Dendritic cell treated with granulocyte-macrophage colony-stimulating factor and Interleukin-4, amounts not matched to agents 40 ng/mL and 50 ng/mL, for 4 days (primary cell): ENCODE results near the gene RIT2.

ENCODE experiments used
- H3K27ac Mint-ChIP-seq: one replicate; pipeline ENCODE4 v1.8.0; 2022; ENCODE audit warnings: mild to moderate bottlenecking, mixed read lengths
- H3K27me3 Mint-ChIP-seq: one replicate; pipeline ENCODE4 v1.8.0; 2022; ENCODE audit warnings: mild to moderate bottlenecking, mixed read lengths
- H3K36me3 Mint-ChIP-seq: one replicate; pipeline ENCODE4 v1.8.0; 2022; ENCODE audit warnings: low read depth, mixed read lengths
- H3K4me1 Mint-ChIP-seq: one replicate; pipeline ENCODE4 v1.8.0; 2022; ENCODE audit warnings: low read depth, mixed read lengths
- H3K4me3 Mint-ChIP-seq: one replicate; pipeline ENCODE4 v1.8.0; 2022; ENCODE audit warnings: mild to moderate bottlenecking, moderate library complexity, mixed read lengths
- H3K9me3 Mint-ChIP-seq: one replicate; pipeline ENCODE4 v1.8.0; 2022; ENCODE audit warnings: mixed read lengths
- intact Hi-C: fragments of 100-400 bp; cut with micrococcal nuclease; formaldehyde crosslinking; loops from one replicate; pipeline ENCODE4 v1.15.0; 2022

Gene RIT2

DNA sequence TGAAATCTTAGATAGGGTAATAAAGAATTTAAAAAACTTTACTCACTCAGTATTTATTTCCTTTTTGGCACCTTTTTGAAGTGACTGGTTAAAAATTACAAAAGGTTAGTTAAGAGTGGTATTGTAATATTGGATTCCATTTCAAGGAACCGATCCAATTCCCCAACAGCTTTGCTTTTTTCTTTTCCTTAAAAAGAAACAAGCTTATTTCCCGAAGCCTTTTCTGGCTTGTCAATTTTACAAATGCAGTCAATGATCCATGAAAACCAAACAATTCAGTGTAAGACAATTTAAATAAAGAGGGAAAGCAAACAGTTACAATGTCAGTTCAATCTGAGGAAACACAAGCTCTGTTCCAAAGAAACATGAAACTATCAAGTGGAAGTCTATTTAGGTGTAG lies 200.2 kb downstream of the RIT2 start:
- no peaks in the 10 kb centered on the region for H3K36me3 Mint-ChIP-seq
- H3K9me3 Mint-ChIP-seq = no peaks in the 10 kb centered on the region
- H3K4me3 Mint-ChIP-seq = no peak overlapping the region
- intact Hi-C loops = no loop called here
- H3K27ac Mint-ChIP-seq = no peak overlapping the region
- H3K4me1 Mint-ChIP-seq = no peaks in the 10 kb centered on the region
- H3K27me3 Mint-ChIP-seq = no peaks in the 10 kb centered on the region

DNA sequence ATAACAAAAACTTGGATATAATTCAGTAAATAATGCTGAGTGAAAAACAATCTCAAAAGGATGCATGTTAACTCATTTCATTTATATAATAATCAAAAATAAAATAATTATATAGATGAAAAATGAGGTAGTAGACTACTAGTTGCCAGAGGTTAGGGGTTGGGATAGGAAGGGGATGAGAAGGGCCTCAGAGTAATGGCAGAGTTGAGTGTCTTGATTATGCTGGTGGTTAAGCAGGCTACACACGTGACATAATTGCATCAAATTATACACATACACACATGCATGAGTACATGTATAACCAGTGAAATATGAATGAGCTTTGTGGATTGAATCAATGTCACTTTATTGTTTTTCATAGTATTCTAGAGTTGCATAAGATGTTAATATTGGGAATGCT lies 201.0 kb downstream of the RIT2 start:
- H3K27me3 Mint-ChIP-seq = no peaks in the 10 kb centered on the region
- H3K9me3 Mint-ChIP-seq = no peaks in the 10 kb centered on the region
- H3K4me1 Mint-ChIP-seq = no peaks in the 10 kb centered on the region
- H3K27ac Mint-ChIP-seq = no peak overlapping the region
- intact Hi-C loops = no loop called here
- H3K4me3 Mint-ChIP-seq = no peak overlapping the region
- H3K36me3 Mint-ChIP-seq = no peaks in the 10 kb centered on the region

DNA sequence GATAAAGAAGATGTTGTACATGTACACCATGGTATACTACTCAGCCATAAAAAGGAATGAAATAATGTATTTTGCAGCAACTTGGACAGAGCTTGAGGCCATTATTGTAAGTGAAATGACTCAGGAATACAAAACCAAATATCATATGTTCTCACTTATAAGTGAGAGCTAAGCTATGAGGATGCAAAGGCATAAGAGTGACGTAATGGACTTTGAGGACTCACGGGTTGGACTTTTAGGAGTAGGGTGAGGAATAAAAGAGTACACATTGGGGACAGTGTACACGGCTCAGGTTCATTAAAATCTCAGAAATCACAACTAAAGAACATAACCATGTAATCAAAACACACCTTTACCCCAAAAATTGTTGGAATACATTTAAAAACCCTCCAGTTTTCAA lies 206.4 kb downstream of the RIT2 start:
- no peaks in the 10 kb centered on the region for H3K4me1 Mint-ChIP-seq
- no peaks in the 10 kb centered on the region for H3K27me3 Mint-ChIP-seq
- no peak overlapping the region for H3K4me3 Mint-ChIP-seq
- H3K9me3 Mint-ChIP-seq = no peaks in the 10 kb centered on the region
- H3K36me3 Mint-ChIP-seq = no peaks in the 10 kb centered on the region
- intact Hi-C loops = no loop called here
- no peak overlapping the region for H3K27ac Mint-ChIP-seq

DNA sequence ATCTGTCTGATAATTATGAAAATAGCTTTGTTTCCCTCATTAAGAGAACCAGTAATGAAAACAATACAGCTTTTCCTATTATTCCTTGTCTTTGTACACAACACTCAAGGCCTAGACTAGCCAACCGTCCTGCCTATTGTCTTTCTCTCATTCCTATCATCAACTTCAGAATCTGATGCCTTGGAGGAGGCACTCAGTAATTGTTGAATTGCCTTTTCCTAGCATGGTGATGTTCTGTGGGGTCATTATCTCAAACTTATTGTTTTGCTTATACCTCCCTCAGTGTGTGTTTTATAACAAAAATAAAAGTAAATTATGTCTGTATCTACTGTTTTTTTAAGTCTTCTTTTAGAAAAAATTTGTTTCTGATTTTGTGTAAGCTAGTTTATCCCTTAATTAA lies 208.7 kb downstream of the RIT2 start:
- H3K27me3 Mint-ChIP-seq = no peaks in the 10 kb centered on the region
- H3K4me3 Mint-ChIP-seq = no peak overlapping the region
- no peaks in the 10 kb centered on the region for H3K36me3 Mint-ChIP-seq
- H3K4me1 Mint-ChIP-seq = no peaks in the 10 kb centered on the region
- intact Hi-C loops = no loop called here
- no peak overlapping the region for H3K27ac Mint-ChIP-seq
- H3K9me3 Mint-ChIP-seq = no peaks in the 10 kb centered on the region

DNA sequence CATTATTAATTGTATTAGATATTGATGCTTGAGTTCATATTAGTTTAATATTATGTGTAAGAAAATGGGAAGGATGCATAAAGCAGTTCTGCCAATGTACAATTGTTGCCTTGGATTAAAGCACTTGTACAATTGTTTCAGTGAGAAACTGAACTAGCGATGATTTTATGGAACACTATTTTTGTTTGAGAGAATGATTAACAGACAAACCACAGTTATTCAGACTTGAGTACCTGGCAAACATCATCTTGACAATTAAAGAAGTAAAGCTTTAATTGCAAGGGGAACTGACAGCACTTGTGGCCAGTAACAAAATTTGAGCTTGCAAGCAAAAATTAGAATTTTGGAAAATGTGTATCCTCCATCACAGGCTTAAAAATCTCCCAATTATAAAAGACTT lies 214.3 kb downstream of the RIT2 start:
- Mint-ChIP-seq H3K27me3 (no peaks in the 10 kb centered on the region), H3K4me1 (no peaks in the 10 kb centered on the region), H3K9me3 (no peaks in the 10 kb centered on the region), H3K27ac (no peak overlapping the region), H3K36me3 (no peaks in the 10 kb centered on the region), H3K4me3 (no peak overlapping the region)
- intact Hi-C loops = no loop called here

DNA sequence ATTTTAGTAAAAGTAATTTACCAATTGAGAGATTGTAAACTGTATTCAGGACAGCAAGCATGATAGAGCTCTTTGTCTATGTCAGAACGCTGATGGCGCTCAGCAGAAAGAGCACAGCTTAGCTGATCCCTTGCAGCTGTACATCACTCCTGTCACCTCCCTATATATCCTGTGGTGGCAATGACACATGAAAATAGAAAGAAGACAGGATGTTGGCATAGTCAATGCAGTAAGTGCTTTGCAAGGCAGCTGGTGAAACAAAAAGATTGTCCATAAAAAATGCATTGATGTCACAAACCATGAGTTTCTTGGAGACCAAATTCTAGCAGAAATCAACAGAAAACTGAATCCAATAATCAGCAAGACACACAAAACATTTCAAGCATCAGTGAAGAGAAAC lies 221.5 kb downstream of the RIT2 start:
- Mint-ChIP-seq H3K27ac (no peak overlapping the region), H3K4me1 (no peaks in the 10 kb centered on the region), H3K4me3 (no peak overlapping the region), H3K27me3 (no peaks in the 10 kb centered on the region), H3K9me3 (no peaks in the 10 kb centered on the region), H3K36me3 (no peaks in the 10 kb centered on the region)
- intact Hi-C loops = no loop called here

DNA sequence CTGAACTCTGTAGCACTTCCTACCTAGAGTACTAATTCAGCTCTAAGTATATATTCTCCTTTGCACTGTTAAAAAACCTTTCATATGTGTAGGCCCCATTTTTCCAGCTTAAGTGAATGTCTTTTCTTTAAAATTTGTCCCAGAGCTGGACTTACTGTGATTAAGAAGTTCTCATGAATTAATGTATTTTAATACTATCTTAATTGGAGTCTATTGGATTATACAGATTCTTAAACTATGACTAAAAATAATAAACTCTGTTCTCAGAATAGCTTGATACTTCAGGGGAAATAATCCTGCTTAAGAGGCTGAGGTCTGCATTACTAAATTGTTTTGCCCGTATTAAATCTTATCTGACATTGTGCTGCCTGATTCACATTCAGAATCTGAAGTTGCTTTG lies 223.3 kb downstream of the RIT2 start:
- Mint-ChIP-seq H3K27ac (no peak overlapping the region), H3K4me3 (no peak overlapping the region), H3K4me1 (no peaks in the 10 kb centered on the region), H3K27me3 (no peaks in the 10 kb centered on the region), H3K36me3 (no peaks in the 10 kb centered on the region), H3K9me3 (no peaks in the 10 kb centered on the region)
- intact Hi-C loops = no loop called here

DNA sequence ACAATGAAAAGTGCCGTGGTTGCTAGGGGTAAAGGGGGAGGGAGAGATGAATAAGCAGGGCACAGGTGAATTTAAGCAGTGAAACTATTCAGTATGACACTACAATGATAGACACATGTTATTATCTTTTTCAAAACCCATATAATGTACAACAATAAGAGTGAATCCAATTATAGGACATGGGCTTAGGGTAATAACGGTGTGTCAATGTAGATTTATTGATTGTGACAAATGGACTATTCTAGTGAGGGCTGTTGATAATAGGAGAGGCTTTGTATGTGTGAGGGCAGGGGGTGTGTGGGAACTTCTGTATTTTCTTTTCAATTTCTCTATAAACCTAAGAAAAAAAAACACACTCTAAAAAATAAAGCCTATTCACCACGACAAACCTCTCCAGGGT lies 223.8 kb downstream of the RIT2 start:
- no peaks in the 10 kb centered on the region for H3K27me3 Mint-ChIP-seq
- intact Hi-C loops = no loop called here
- H3K9me3 Mint-ChIP-seq = no peaks in the 10 kb centered on the region
- H3K27ac Mint-ChIP-seq = no peak overlapping the region
- no peaks in the 10 kb centered on the region for H3K36me3 Mint-ChIP-seq
- H3K4me1 Mint-ChIP-seq = no peaks in the 10 kb centered on the region
- no peak overlapping the region for H3K4me3 Mint-ChIP-seq

DNA sequence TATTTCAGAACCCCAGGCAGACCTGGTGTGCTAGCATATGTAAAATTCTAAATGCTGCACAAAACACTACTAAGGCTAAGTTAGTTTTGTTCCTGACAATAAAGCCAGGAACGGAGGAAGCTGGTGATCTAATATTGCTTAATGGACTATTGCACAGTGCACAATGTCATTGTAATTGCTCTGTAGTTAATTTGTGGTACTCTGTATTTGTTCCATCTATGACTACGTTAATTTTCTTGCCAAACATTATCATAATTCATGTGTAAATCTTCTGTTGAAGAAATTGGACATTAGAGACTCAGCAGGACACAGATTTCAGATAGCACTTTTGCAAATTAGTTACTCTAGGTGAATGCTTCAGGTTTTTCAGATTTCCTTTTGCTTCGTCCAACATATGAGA lies 232.3 kb downstream of the RIT2 start:
- Mint-ChIP-seq H3K36me3 (no peaks in the 10 kb centered on the region), H3K4me1 (no peaks in the 10 kb centered on the region), H3K27me3 (no peaks in the 10 kb centered on the region), H3K9me3 (no peaks in the 10 kb centered on the region), H3K4me3 (no peak overlapping the region), H3K27ac (no peak overlapping the region)
- intact Hi-C loops = no loop called here

DNA sequence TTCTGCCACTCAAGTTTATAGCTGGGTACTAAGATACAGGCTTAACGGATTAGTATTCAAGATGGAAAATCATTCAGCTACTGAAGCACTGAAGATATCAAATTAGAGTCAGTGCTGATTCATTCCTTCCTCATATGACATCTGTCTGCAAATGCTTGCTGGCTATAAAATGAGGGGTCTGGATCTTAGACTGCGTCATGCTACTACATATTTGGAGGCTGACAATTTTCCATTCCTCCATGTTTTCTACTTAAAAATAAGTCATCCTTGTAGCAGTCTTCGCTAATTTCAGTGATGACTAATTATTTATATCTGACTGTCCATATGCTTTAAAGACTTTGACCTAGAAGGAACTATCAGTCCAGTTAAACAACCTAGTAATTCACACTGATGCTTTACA lies 233.4 kb downstream of the RIT2 start:
- Mint-ChIP-seq H3K36me3 (no peaks in the 10 kb centered on the region), H3K9me3 (no peaks in the 10 kb centered on the region), H3K4me3 (no peak overlapping the region), H3K4me1 (no peaks in the 10 kb centered on the region), H3K27me3 (no peaks in the 10 kb centered on the region), H3K27ac (no peak overlapping the region)
- intact Hi-C loops = no loop called here

DNA sequence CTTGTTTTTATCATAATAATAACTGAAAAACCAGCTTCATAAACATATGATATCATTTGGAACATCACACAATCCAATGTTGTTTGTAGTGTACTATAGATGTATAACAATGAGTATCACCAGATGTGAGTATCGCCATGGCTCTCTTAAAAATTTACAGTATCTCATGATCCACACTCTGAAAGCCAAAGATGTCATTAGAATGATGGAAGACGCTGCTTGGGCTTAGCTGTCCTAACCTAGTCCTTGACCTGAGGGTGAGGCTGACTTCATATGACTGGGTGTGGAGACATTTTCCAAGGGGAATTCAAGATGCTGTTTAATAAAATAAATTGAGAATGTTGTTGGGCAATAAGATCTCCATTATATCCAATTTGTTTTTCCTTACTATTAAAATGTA lies 242.6 kb downstream of the RIT2 start:
- intact Hi-C loops = no loop called here
- Mint-ChIP-seq H3K4me3 (no peak overlapping the region), H3K36me3 (no peaks in the 10 kb centered on the region), H3K27me3 (no peaks in the 10 kb centered on the region), H3K4me1 (no peaks in the 10 kb centered on the region), H3K27ac (no peak overlapping the region), H3K9me3 (no peaks in the 10 kb centered on the region)

DNA sequence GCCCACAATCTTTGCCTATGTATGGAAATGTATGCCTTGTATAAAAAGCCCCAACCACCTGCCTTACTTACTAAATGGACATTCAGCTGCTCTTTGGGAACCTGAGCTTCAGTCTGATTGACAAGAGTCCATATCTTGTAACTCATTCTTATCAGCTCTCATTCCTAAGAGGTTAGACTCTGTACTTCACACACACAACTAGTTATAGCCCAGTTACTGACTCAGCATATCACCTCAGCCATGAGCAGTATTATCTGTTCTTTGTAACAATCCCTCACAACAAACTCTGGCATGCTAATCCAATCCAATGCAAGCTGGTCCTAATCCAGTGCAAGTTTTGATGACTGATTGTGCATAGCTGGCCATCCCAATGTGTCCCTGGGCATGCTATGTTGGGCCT lies 250.6 kb downstream of the RIT2 start:
- H3K4me3 Mint-ChIP-seq = no peak overlapping the region
- H3K27ac Mint-ChIP-seq = no peak overlapping the region
- no peaks in the 10 kb centered on the region for H3K27me3 Mint-ChIP-seq
- no peaks in the 10 kb centered on the region for H3K4me1 Mint-ChIP-seq
- H3K36me3 Mint-ChIP-seq = no peaks in the 10 kb centered on the region
- intact Hi-C loops = no loop called here
- H3K9me3 Mint-ChIP-seq = no peaks in the 10 kb centered on the region

DNA sequence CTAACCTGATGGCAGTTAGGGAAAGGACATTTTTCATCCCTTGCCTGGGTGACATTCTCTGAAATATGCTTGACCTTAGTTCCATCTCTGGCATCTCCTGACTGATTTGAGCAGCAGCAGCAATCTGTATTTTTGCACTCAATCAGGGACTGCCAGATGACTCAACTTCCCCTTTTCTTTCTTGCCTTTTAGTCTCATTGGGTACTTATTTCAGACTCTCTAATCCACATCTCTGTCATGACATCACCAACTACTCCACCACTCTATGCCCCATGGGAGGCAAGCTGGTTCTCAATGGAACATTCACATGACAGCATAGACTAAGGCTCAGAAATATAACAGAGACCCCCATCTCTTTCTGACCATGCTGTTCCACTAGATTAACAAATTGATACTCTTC lies 254.2 kb downstream of the RIT2 start:
- H3K27me3 Mint-ChIP-seq = no peaks in the 10 kb centered on the region
- H3K9me3 Mint-ChIP-seq = no peaks in the 10 kb centered on the region
- no peak overlapping the region for H3K4me3 Mint-ChIP-seq
- intact Hi-C loops = no loop called here
- H3K4me1 Mint-ChIP-seq = no peaks in the 10 kb centered on the region
- no peak overlapping the region for H3K27ac Mint-ChIP-seq
- no peaks in the 10 kb centered on the region for H3K36me3 Mint-ChIP-seq

DNA sequence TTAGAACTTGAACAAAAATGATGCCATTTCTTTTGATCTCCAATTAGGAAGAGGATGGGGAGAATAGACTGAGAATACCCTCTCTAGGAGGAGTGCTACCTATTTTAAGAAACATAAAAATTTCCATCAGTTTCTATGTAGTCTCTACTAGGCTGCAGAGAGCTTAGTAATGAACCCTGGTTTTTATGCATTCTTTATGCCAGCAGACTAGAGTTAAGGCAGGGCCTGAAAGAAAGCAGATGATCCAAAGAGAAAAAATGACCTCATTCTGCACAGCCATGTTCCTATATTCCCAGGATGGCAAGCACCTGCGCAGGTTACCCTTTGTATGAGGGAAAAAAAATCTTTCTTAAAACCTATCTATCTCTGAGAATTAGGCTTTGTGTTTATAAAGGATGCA lies 254.9 kb downstream of the RIT2 start:
- no peaks in the 10 kb centered on the region for H3K4me1 Mint-ChIP-seq
- H3K27ac Mint-ChIP-seq = no peak overlapping the region
- intact Hi-C loops = no loop called here
- no peak overlapping the region for H3K4me3 Mint-ChIP-seq
- H3K27me3 Mint-ChIP-seq = no peaks in the 10 kb centered on the region
- H3K36me3 Mint-ChIP-seq = no peaks in the 10 kb centered on the region
- H3K9me3 Mint-ChIP-seq = no peaks in the 10 kb centered on the region

DNA sequence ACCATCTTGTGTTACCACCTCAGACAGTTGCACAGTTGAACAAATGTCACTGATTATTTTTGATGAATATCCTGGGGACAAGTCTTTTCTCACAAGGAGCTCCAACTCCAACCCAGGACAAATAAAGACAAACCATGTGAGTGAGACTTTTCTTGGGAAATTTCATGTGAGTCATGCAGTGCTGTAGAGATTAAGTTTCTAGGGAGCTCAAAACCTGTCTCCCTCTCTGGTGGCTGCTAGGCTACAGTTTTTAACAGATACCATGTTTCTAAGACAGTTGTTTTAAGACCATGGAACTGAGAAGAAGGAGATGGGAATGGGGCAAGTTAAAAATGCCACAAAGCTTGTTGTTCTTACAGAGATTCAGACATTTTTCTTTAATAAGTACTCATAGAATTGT lies 255.5 kb downstream of the RIT2 start:
- H3K36me3 Mint-ChIP-seq = no peaks in the 10 kb centered on the region
- no peaks in the 10 kb centered on the region for H3K27me3 Mint-ChIP-seq
- no peak overlapping the region for H3K27ac Mint-ChIP-seq
- no peaks in the 10 kb centered on the region for H3K4me1 Mint-ChIP-seq
- intact Hi-C loops = no loop called here
- H3K4me3 Mint-ChIP-seq = no peak overlapping the region
- H3K9me3 Mint-ChIP-seq = no peaks in the 10 kb centered on the region

DNA sequence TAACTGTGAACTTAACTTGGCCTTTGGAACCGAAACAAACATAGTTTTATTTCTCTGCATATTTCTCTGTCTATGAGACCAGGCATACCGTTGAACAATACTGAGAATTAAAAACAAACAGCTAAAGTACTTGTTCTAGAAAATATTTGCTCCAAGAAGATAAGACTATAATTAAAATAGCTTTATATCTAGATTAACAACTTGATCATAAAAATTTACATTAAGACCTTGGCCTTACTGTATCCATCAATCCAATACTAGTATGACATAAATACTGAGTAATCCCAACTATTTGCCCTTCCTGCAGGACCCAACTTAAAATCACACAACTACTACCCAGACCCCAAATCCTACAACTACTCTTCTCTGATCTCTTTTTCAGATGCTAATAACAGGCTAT lies 260.9 kb downstream of the RIT2 start:
- Mint-ChIP-seq H3K4me1 (no peaks in the 10 kb centered on the region), H3K27me3 (no peaks in the 10 kb centered on the region), H3K4me3 (no peak overlapping the region), H3K36me3 (no peaks in the 10 kb centered on the region), H3K27ac (no peak overlapping the region), H3K9me3 (no peaks in the 10 kb centered on the region)
- intact Hi-C loops = no loop called here
